Fibroblast of skin of abdomen (primary cell): ENCODE results near the gene HOXA11.

ENCODE experiments used
- DNase-seq: peaks from one replicate; pipeline ENCODE4 v3.0.0-alpha.2; 2013

The HOXA11 gene

GRCh38 chr7:27192546-27193334 lies 7.7 kb upstream of the HOXA11 start:
- no peak for DNase-seq

- no peak for DNase-seq
Observed at GRCh38 chr7:27191833-27192545, 7.0 kb upstream of the HOXA11 start.

GRCh38 chr7:27191161-27191731 lies 6.2 kb upstream of the HOXA11 start:
- no peak for DNase-seq

GRCh38 chr7:27189997-27190748 lies 5.1 kb upstream of the HOXA11 start:
- DNase-seq, result no peak

DNA sequence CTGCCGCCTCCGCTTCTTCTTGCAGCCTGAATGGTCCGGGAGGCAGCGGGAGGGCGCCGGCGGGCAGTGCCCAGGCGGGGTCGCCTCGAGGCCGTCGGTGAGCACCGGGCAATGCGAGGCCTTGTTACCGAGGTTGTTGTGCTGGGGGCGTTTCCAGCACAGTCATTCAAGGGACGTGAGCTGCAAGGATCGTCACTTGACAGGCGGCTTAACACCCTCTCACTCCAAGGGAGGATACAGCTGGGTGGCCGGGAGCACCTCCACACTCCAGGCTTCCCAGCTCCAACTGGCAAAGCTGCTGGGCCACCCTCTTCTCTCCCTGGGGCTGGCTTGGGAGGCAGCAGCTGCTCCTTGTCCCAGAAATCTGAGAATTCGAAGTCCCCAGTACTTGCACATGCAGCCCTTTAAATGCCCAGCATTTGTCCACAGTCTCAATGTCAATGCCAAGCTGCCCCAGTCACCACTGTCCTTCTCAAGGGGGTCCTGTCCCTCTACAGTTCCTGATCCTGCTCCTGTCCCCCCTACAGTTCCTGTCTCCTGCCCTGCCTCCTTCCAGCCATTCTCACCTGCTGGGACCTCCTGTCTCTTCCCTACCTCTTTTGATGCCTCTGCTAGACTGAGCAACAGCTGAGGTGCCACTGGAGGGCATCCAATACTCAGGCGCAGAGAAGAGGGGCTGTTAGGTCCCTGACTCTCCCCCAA lies 4.4 kb upstream of the HOXA11 start:
- no peak for DNase-seq

- no peak for DNase-seq
Observed at GRCh38 chr7:27188386-27189294, 3.6 kb upstream of the HOXA11 start.

DNA sequence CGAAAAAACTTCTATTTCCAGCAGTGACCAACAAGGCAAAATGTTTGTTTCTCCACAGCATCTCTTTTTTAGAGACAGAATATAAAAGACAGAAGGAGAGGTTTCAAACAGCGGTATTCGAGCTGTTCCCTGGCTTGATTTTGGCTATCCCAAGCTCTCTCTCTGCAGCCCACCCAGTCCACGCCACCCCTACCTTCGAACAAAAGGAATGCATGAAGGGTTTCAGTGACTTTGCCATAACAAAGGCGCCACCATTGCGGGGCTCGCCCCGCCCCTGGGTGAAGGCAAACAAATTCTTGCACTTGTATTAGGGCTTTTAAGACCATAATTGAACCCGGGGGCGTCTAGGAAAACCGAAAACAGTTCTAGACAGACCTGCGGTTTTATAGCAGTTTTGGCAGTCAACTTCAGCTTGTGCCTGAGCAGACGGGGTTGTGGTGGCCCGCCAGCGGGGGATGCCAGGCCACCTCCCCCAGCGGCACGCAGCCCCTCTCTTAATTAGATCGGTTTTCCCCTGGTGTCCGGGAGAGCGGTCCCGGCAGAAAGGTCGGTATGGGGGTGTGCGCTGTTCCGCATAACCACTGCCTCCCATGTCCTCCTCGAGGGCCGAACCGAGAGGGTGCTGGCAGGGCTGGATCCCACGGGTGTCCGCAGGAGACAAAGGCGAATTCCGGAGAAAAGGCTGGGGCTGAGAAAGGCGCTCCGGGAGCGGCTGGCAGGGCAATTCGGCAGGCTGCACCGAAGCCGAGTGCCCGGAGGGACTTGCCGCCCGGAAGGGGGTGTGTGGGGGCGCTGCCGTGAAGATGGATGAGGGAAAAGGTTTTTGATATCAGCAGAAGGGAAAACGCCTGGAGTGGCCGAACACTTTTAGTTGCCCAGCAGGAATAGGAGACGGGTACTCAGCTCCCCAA lies 2.7 kb upstream of the HOXA11 start:
- DNase-seq, result no peak

DNA sequence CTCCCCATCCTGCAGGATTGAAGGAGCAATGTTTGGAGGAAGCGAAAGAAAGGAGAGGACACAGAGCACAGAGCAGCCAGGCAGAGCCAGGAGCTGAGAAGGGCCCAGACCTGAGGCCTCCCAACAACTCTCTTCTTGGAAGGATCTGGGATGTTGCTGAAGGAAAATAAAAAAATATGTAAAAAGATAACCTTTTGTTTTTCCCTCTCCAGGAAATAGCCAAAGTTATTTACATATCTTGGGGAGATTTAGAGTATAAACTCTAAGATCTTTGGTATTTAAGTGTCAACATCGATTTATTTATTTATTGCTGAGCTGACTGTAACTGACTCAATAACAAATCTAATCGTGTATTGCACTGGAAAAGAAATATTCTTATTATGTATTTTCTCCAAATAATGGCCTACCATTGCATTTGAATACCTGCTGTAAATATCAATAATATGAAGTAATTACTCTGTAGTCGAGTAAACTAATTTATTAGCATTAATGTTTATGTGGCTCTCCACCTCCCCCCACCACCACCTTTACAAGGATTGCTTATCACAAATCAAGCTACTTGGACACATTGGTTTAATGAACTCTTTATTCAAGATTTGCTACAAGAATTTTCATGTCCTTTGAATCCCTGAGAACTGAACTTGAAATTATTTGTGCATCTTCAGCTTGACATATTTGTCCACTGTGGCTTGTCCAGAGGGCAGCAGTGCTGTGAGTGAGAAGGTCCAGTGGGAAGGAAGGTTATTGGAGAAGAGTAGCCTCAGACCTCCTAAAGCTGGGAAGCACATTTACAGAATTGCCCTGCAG lies 1.8 kb upstream of the HOXA11 start:
- no peak for DNase-seq

GRCh38 chr7:27185854-27186667 lies 1.0 kb upstream of the HOXA11 start:
- DNase-seq, result no peak

- peak; percentile 48 for DNase-seq
Observed at GRCh38 chr7:27184337-27185012, 557 bp downstream of the HOXA11 start.

GRCh38 chr7:27183682-27184336 lies 1.2 kb downstream of the HOXA11 start:
- no peak for DNase-seq

- no peak for DNase-seq
Observed at GRCh38 chr7:27182861-27183681, 2.0 kb downstream of the HOXA11 start.

DNA sequence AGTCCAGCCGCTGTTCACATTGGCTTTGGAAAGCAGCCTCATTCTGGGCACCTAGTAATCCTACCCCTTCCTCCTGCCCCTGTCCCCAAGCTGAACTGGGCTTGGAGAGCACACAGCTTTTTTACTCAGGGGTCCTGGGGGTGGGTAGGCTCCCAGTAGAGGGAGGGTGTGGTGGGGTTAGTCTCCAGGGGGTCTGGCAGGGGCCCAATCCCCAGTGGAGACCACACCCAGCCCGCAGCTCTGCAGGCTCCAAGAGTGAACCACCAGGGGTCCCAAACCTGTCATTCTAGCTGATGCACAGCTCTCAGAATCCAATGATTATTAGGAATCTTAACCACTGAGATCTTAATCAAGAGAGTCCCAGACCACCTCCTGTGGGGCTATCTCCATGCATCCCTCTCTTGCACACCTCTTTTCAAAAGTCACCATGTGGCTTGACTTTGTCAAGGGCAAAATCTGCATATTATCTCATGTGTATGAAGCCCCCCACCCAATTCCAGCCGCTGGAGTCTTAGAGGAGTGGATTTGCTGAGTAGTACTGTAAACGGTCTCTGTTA lies 2.7 kb downstream of the HOXA11 start:
- no peak for DNase-seq

- DNase-seq, result no peak
Observed at GRCh38 chr7:27181795-27182275, 3.2 kb downstream of the HOXA11 start.
